HG02623 (cell line): Measurements from ENCODE around the gene JPH4.

Experiments
- ATAC-seq: cut with Tn5 transposase; IDR thresholded peaks from one replicate; pipeline ENCODE4 v1.9.1; 2021; ENCODE audit warnings: moderate library complexity; ENCODE audit not compliant: unreplicated experiment

JPH4 gene

GRCh38 chr14:23578560-23579310 is at the start of gene JPH4:
JPH4 (minus strand) TSS chr14:23578790; CDS start chr14:23577453, 1,337 bp downstream.
- ATAC-seq, result no peak

GRCh38 chr14:23627961-23628360 is 49.4 kb upstream of the JPH4 start:
- no peak for ATAC-seq

GRCh38 chr14:23626946-23627345 is 48.4 kb upstream of the JPH4 start:
- ATAC-seq, result no peak

DNA sequence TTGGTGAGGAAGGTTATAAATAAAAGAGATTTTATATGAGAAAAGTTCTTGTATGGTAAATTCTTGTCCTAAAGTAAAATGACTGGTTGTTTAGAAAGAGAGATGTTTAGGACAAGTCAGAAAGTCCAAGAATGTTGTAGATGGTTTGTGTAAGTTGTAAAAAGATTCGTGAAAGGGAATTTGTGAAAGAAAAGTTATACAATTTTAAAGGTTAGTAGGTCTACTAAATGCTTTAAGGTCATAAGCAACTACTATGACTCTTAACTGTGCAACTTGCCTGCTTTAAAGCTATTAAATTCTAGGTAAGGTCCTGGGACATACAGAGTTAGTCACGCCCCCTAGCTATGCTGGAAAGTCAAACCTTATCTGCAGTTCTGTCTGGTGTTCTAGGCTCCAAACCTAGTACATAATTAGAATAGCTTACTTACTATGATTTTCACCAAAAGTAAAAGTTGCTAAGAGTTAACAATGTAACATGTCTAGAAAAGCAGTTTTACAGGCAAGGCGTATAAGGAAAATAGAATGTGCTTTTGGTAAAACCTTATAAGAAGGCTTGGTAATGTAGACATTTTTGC is 46.3 kb upstream of the JPH4 start:
- ATAC-seq, result no peak

GRCh38 chr14:23623962-23624361 is 45.4 kb upstream of the JPH4 start:
- no peak for ATAC-seq

- no peak for ATAC-seq
These were observed 44.4 kb upstream of the JPH4 start for GRCh38 chr14:23622990-23623389.

GRCh38 chr14:23621932-23622730 is 43.5 kb upstream of the JPH4 start:
- ATAC-seq, result no peak

DNA sequence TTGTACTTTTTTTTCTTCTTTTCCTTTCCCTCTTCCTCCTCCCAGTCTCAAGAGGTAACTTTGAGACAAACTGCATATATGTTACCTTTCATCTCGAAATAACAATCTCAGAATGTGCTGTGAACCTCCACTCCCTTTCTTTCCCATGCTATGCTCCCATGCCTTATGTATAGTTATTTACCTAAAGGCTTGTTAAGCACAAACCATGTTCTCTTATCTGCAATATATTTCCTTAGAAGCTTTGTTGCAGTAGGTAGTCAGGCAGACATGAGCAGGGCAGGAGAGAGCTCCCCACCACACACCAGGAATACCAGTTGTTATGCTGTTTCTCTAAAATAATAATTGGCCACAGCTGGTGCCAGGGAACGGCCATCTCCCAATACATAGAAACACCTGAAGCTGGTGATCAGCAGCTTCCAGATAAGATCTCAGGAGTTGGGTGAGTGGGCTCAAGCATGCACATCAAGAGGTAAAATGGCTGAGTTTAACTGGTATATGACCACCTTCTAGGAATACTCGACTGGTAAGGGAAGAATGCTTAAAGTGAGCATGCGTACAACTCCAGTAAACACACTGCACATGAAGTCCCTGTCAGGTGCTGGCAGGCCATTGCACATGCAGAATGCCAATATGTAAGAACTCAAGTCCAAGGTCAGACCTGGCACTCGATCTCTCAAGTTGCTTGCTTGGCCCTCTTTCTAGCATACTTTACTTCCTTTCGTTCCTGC is 42.8 kb upstream of the JPH4 start:
- no peak for ATAC-seq

DNA sequence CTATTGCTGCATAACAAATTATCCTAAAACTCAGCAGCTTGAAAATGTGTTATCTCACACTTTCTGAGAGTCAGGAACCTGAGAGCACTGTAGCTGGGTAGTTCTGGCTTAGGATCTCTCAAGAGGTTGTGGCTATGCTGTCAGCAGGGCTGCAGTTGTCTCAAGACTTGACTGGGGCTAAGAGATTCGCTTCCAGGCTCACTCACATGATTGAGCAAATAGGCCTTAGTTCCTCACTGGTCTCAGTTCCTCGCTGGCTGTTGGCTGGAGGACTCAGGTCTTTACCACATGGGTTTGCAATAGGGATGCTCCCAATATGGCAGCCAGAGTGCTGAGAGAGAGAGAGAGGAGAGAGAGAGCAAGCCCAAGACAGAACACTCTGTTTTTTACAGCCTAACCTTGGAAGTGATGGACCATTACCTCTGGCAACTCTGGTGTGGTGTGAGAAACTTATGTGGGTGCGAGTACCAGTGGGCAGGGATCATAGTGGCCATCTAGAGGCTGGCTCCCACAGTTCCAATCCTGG is 41.6 kb upstream of the JPH4 start:
- no peak for ATAC-seq

GRCh38 chr14:23618415-23618988 is 39.9 kb upstream of the JPH4 start:
- ATAC-seq, result no peak

GRCh38 chr14:23617539-23617938 is 38.9 kb upstream of the JPH4 start:
- ATAC-seq, result no peak

DNA sequence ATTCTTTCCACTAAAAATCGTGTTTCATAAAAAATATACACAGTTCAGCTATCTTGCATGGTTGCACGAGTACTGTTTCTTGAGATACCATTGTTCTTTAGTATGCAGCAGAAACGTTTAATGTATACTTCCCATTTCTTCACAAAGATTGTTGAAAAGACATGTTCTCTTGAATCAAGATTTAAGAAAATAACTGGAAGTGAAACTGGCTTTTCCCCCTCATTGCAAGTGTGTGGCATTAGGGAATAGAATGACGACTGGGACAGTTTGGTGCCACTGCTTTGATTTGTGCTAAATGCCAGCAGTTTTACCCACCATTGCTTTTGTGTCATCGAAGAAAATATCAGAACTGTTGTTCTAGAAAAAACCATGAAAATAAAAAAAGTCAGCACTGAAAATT is 37.3 kb upstream of the JPH4 start:
- no peak for ATAC-seq

DNA sequence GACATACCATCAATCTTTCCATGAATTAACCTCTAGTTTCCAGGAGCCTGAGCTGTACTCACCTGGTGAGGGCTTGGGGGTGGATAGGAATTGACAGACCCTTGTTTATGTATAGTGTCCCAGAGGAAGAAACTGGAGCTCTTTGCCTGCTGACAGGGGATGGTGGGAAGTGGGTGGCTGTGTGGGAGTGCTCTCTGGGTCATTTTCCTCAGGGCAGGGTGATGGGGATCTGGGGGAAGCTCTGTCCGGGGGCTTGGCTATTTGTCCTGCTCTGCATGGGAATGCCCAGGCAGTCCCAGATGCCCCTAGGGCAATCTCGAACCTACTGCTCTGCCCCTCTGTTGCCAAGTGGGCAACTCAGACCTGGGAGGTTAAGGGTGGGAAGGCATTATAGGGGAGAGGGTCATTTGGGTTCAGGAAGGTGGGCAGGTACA is 35.8 kb upstream of the JPH4 start:
- no peak for ATAC-seq

- no peak for ATAC-seq
These were observed 34.9 kb upstream of the JPH4 start for GRCh38 chr14:23613242-23614070.

- ATAC-seq, result no peak
These were observed 34.2 kb upstream of the JPH4 start for GRCh38 chr14:23612802-23613201.

GRCh38 chr14:23612354-23612732 is 33.8 kb upstream of the JPH4 start:
- ATAC-seq, result no peak

GRCh38 chr14:23610815-23611289 is 32.3 kb upstream of the JPH4 start:
- ATAC-seq, result no peak

GRCh38 chr14:23610090-23610814 is 31.7 kb upstream of the JPH4 start:
- no peak for ATAC-seq
